Activated T-cell treated with anti-CD3 and anti-CD28 coated beads for 24 hours (primary cell): Measurements from ENCODE around the gene SPATA31E1.
"Not testable (repeated sequence)": the region's sequence is repeated elsewhere in the genome, so short reads cannot be mapped to it uniquely, and the experiment has no call there.

Experiments
- DNase-seq: peaks from one replicate; pipeline ENCODE4 v3.0.0-alpha.2; 2020; ENCODE audit warnings: low read depth

Gene SPATA31E1

DNA sequence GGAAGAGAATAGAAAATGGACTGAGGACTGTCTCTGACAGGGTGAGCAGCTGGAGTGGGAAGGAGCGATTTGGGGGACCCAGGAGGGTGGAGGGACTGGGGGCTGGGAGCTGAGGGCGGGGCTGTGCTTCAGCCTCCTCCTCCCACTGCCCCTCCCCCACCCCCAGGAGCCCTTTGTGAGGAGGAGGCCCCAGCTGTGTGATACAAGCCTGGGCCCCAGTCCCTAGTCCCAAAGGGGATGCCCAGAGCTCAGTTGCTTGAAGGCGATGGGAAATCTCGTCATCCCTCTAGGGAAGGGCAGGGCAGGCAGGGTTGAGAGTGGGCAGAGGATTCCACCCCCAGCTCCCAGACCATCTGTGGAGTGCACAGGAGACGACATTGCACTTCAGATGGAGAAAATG is at the start of gene SPATA31E1:
Gene SPATA31E1 (plus strand): TSS at position 251 of the 400 bp plus-strand sequence. CDS start 15 bp downstream, at position 266.
- DNase-seq = no peak

DNA sequence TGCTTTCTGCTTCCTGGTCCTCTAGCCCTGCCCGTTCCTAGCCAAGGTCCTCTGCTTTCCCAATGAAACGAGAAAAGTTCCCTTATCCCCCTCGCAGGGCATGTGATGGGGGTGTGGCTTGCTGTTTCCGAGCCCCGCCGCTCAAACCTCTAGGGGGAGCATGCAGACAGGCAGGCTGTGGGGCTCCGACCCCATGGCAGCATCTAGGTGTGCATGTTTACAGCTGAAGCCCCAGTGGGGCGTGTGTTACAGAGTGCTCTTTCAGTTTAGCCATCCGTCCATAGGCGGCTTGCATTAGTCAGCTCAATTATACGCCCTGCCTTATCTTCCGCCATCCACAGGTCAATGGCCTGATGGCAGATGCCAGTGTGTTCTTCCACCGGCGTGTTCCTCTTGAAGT is 48.3 kb upstream of the SPATA31E1 start:
- no peak for DNase-seq

DNA sequence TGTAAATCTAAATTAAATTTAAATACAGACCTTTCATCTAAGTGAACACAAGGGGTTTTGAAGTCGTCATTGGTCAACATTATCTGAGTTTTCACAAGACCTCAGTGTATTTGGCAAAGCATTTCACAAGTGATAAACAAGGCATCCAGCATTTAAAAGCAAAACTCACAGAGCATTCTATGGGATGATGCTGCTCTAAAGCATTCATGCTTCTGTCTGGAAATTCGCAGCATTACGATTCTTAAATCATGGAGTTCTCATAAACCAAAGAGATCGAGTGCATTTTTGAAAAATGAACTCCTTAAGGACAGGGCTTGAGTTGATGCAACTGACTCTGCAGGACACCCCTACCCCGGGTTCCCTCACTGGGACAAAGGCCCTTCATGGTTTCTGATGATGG is 46.1 kb upstream of the SPATA31E1 start:
- no peak for DNase-seq

DNA sequence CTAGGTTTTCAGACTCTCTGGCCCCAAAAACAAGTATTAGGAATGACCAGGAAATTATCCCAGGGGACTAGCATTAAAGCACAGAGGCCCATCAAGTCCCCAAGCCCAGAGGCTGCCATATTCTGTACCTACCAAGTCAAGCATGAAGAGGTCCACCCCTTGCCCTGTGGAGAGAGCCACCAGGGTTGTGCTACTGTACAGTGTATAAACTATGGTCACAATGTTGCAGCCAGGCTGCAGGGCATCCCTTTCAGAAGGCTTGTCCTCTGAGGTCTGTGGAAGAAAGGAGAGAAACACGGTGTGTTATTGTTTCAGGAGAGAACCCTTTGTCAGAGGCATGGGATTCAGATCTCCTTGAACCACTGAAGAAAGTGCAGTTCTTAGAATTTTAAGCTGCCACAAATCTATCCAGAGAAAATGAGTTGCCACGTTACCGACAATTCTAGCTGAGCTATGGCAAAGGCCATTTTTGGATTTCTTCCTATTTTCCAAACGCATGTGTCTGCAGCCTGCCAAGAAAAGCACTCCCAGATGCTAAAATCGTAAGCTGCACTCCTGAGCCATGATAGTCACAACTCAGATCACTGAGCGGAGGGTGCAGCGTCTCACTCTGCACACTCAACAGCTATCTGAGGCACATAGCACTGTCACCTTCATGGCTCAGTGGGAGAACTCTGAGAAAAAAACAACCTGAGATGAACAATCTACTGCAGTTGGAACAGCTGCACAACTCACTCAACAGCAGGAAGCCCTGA is 45.5 kb upstream of the SPATA31E1 start:
- DNase-seq = no peak

DNA sequence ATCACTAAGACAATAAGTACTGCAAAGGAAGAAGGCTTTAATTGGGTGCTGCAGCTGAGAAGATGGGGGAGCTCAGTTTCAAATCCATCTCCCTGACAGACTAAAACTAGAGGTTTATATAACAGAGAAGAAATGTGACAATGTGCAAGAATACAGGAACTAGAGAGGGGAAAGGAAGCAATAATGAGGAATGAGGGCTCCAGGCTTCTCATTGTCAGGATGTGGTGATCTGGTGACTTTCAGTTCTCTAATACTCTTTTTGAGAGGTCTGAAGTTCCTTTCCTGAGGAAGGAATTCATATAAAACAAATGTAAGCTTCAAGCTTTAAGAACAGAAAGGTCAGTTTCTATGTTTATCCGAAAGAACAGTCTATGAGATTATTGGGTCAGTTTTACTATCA is 42.5 kb upstream of the SPATA31E1 start:
- no peak for DNase-seq

DNA sequence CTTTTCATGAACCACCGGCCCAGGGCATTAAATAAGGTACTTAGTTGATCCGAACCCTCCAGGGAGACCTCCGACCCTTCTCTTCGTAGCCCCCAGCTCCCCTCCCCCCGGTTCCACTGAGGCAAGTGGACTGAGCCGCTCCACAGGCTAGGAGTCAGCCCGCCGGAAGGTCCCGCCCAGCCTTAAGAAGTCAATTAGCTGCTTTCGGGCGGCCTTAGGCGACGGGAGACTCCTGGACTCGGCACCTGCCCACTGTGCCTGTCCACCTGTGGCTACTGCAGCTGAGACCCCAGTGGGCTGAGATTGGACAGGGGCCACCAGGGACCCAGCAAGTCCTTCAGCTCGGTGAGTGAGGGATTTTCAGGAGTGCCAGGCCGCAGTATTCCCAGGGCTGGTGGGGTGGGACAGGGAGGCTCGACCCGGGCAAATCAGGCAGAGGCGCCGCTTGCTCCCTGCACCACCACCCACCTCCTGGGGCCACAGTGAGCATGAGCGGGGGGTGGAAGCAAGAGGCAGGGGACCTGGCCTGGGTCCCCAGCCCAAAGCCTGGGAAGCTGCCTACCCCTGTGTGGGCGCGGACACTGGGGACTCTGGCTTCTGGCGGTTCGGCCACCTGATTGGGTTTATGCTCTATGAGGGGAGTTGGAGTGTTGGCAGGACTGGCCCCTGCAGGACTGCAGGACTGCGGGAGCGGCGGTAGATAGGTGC is 39.6 kb upstream of the SPATA31E1 start:
- DNase-seq = no peak

DNA sequence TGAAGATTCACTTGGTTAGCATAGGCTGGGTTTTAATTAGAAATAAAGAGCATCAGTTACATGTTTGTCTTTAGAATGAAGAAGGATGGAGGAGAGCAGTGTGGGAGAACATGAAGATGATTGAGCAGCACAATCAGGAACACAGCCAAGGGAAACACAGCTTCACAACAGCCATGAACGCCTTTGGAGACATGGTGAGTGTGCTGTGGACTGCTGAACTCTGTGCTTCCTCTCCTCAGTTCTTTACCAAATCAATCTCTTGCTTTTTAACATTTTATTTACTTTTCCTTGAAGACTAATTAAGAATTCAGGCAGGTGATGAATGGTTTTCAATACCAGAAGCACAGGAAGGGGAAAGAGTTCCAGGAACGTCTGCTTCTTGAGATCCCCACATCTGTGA is 38.2 kb upstream of the SPATA31E1 start:
- DNase-seq = no peak

DNA sequence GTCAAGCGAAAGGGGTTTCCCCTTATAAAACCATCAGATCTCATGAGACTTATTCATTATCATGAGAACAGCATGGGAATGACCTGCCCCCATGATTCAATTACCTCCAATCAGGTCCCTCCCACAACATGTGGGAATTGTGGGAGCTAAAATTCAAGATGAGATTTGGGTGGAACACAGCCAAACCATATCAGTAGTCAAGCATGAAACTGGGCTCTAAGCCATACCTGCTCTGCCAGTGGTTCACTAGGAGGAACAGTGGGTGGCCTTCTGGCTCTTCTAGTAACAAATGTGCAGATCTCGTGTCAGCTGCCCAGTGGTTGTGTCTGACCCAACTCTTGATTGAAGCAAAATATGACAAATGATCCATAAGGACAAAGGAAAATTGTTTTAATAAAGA is 34.9 kb upstream of the SPATA31E1 start:
- DNase-seq = not testable (repeated sequence)

DNA sequence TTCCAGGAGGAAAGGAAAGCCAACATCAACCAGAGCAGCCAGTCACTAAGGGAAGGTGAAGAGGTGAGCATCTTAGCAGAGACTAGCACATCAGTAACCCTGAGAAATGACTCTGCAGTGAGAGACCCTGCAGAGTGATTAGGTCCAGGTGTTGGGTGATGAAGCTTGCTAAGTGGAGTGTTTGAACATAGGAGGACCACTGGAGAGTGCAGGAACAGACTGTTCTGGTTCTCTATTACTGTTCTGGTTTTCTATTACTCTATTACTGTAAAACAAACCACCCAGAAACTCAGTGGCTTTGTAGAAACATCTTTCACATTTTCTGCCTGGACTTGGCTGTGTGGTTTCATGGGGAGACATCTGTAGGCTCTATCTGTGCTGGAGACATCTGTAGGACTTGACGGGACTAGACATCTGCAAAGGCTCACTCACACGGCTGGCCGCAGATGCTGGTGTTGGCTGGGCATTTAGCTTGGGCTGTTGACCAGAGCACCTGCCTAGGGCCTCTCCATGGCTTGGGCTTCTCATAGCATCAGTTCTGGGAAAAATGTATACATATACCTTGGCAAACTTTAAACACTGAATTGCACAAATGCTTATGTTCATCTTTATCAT is 33.4 kb upstream of the SPATA31E1 start:
- no peak for DNase-seq

DNA sequence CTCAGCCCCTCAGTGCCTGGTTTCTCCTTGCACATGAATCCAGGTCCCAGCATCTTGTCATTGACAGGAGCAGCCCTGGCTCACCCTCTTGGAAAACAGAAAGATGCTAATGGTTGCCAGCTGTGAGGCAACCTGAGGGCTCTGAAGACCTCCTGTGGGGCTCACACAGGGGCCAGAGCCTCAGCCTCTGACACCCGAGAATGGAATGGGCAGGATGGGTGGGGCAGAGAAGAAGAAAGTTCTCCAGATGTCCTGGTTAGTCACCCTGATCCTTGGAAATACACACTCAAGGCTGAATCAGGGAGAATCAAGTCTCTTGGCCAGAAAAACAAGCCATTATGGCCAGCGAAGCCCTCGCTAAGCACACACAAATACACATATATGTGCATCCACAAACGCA is 32.3 kb upstream of the SPATA31E1 start:
- no peak for DNase-seq

DNA sequence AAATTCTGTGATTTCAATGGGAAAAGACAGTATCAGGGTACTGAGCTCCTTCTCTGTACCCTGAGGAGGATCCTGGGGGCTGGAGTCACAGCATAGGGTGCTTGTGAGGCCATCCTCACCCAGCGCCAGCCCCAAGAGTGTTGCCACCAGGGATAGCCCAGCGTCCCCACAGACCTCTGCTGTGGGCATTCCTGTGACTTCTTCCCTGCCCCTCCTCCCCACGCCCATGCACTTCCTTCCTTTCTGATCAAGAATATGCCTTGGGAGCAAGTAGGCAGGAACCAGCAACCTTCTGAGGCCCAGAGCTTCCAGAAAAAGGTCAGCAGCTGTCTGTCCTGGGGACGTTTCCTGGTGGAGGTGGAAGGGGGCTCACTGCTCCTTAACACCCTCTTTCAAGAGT is 31.5 kb upstream of the SPATA31E1 start:
- not testable (repeated sequence) for DNase-seq

DNA sequence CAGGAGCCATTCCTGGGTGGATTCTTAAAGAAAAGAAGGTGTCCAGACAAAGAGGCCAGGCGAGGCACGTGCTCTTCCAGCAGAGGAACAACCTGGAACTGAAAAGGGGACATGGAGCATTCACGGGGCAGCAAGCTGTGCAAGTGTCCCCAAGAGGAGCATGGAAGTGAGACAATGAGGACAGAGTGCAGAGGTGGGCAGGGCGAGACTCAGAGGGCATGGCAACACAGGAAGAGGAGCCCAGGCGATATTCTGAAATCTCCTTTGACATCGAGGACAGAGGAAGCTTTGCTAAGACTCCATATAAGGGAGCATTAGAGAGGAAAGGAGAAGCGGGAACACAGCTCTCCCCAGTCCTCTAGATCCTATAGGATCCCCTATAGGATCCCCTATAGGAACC is 29.4 kb upstream of the SPATA31E1 start:
- DNase-seq = no peak

DNA sequence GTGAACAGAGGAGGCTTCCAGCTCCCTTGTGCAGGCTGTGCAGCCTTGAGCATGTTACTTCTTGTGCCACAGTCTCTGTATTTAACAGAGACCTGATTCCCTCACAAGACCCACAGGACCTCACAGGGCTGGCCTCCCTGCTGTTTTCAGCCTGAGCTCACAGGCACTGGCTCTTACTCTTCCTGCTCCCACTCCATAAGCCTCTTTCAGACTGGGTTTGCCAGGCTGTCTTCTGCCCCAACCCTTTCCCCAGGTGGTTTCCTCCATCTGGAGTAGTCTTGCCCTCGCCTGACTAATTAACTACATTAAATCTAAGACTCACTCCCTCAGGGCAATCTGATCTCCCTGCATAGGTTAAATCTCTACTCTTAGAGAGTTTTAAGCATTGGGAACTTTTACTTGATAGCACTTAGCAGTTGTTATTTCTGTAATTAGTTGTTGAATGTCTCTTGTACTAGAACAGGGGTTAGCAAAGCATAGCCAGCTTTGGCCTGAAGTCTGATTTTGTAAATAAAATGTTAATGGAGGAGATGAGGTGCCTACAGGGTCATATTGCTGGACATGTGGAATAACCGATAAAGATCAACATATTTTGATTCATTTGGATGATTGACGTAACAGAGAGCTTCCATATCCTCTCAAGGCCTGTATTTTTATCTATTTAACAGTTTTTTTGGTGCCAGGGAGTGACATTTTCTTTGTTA is 28.6 kb upstream of the SPATA31E1 start:
- no peak for DNase-seq

DNA sequence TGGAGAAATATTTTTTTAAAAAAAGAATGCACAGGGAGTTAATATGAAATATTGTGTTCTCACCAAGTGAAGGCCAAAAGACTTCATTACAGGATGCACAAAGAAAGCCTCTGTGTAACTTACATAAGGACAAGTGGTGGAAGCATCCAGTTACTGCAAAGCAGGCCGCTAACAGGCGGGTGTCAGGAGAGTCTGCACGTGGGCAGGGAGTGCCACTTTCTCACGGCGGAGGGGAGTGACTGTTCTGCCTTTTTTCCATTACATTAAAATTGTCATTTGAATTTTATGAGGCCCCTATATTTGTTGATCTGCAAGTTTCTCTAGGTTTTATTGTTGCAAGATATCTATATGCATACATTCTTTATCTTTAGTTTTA is 28.1 kb upstream of the SPATA31E1 start:
- no peak for DNase-seq

DNA sequence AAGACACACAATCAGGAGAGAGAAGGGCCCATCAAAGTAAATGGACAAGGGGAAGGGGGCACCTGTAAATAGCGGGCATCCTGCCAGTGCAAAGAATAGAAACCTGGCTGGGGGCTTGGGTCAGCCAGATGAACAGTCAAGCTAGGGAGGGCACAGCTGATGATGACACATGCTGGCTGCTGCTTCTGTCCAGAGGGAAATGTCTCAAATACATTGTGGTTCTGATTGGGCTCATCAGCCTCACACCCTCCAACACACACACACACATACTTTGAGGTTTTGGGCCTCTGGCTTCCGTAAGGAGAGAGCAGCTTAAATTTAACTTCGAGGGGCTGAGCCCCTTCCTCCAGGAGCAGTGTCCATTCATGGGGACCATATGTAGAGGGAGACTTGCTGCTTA is 27.6 kb upstream of the SPATA31E1 start:
- no peak for DNase-seq

DNA sequence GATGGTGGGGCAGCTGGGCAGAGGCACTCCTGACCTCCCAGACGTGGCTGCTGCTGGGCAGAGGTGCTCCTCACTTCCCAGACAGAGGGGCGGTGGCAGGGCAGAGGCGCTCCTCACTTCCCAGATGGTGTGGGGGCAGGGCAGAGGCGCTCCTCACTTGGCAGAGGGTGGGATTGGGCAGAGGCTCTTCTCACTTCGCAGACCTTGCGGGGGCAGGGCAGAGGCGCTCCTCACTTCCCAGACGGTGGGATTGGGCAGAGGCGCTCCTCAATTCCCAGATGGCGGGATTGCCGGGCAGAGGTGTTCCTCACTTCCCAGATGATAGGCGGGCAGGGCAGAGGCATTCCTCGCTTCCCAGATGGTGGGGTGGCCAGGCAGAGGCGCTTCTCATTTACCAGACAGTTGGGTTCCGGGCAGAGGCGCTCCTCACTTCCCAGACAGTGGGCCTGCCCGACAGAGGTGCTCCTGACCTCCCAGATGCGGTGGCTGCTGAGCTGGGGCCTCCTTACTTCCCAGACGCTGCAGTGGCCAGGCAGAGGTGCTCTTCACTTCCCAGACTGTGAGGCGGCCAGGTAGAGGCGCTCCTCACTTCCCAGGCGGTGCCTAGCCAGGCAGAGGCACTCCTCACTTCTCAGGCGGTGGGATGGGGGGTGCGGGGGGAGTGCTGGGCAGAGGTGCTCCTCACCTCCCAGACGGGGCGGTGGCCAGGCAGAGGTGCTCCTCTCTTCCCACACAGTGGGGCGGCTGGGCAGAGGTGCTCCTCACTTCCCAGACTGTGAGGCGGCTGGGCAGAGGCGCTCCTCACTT is 25.3 kb upstream of the SPATA31E1 start:
- DNase-seq = no peak

DNA sequence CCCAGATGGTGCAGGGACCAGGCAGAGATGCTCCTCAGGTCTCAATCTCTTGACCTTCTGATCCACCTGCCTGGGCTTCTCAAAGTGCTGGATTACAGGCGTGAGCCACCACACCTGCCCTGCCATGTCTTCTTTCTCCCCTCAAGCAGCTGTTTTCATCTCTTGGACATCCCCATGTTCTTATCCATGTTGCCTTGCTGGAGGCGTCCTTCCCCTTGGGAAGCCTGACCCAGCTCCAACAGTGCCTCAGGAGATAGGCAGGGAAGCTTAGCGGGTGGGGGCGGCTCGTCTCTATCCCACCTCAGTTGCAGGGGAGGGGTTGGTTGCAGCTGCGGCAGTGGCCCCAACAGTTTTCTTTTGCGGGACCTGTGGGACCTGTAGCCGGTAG is 24.7 kb upstream of the SPATA31E1 start:
- no peak for DNase-seq

DNA sequence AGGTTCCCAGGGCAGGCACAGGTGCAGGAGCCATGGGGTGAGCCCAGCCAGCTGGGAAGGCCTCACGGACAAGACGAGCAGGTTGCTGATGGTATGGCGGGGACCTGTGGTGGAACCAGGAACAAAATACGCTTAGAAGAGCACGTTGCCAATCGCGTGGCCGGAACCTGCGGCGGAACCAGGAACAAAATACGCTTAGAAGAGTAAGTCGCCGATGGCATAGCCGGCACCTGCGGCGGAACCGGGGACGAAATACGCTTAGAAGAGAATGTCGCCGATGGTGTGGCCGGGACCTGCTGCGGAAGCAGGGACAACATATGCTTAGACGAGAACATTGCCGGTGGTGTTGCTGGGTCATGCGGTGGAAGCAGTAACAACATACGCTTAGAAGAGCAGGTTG is 23.5 kb upstream of the SPATA31E1 start:
- DNase-seq = no peak

DNA sequence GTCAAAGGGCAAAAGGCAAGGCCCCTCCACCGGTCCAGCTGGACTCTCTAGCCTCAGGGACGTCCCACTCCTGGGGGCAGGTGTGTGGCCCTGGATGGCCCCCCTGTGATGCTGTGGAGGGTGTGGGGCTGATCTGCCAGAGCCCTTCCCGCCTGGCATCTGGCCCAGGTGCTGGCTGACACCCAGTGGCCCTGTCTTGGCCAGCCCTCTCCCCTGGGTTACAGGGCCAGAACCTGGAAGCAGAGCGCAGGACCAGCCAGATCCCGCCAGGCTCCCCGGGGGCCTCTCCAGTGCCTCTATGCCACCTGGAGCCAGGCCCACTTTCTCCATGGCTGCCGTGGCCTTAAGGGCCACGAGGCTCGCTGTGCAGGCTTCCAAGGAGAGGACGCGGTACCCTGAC is 22.9 kb upstream of the SPATA31E1 start:
- DNase-seq = no peak

DNA sequence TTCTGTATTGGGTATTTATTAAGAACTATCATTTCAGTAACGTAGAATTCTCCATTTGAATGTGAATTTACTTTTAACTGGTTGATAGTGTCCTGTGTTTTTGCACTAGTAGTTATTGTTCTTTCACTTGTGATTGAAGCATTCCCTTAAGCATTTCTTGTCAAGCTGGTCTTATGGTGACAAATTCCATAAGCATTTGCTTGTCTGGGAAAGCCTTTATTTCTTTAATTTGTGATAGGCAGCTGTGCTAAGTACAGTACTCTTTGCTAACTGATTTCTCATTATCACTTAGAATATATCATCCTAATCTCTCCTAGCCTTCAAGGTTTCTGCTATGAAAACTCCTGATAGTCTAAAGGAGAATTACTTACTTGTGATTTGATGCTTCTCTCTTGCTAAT is 21.3 kb upstream of the SPATA31E1 start:
- no peak for DNase-seq

DNA sequence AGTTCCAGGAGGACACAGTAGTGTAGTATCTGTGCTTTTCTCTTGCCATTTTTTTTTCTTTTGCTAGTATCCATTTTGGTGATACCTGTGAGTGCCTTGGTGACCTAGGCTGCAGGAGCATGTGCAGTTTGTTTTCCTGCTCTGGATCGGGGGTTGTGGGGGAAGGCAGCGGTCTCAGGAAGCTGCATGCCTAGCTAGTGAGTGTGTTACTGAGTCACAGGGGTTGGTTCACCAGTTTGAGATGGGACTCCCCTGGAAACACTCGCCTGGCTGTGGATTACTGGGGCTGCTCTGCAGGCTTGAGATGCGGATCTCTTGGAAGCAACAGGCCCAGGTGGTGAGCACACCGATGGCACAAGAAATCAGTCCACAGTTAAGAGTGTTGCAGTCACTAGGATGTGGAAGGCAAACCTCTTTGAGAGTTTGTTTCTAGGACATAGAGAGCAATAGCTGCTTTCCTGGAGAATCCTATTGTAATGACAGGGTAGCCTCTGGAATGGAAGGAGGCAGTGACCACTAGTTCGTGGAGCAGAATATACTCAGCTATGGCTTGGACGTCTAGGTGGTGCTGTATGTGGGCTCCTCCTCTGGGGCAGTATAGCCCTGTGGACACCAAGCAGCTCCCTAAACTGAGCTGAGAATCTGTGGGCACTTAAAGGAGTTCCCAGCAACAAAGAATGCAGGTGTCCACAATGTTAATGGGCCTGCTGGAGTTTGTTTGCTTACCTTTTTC is 20.0 kb upstream of the SPATA31E1 start:
- no peak for DNase-seq
